ENCODE results near the gene ARRB1. TPM values are rescaled to one million over a fixed set of nuclear protein-coding genes. Genes with fewer than 3 reads are reported as not detected.

ARRB1 gene
- total RNA-seq, 2 donors from 2014 or later = 10.7 to 14.7 TPM

DNA sequence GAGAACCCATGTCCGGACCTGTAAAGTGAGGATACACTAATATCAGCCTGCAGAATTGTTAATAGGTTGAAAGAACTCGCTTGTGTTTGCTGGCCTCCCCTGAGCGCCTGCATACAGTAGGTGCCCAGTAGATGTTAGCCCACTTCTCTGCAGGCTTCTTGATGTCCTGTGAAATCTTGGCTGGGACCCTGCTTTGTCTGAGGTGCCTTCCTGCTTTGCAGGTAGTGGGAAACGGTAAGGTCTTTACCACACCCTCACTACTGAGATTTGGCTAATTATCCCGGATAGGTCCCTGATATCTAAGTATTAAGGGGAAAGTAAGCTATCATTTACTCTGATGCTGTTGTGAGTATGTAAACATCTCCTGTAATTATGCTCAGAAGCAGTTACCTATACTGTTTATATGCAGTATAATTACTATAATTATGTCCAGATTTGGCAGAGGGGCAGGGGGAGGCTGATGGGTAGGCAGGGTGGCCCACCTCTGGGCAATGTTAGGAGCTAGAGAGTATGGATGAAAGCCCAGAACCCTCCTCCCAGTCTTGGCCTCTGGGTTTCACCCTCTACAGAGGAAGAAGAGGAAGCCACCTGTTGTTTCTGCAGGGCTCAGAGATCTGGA lies 1.2 kb upstream of the ARRB1 start:
- ATAC-seq (replicated peaks) = no peak
- peak overlapping the region; percentile 81 for H3K27ac Mint-ChIP-seq
- H3K27me3 Mint-ChIP-seq = no peaks in the 10 kb centered on the region
- peaks cover 17% of the 10 kb centered on the region for H3K4me1 Mint-ChIP-seq
- H3K9me3 Mint-ChIP-seq = no peaks in the 10 kb centered on the region
- peak overlapping the region; percentile 89 for H3K4me3 Mint-ChIP-seq
- H3K36me3 Mint-ChIP-seq (ENCODE audit: low read depth) = no peaks in the 10 kb centered on the region

DNA sequence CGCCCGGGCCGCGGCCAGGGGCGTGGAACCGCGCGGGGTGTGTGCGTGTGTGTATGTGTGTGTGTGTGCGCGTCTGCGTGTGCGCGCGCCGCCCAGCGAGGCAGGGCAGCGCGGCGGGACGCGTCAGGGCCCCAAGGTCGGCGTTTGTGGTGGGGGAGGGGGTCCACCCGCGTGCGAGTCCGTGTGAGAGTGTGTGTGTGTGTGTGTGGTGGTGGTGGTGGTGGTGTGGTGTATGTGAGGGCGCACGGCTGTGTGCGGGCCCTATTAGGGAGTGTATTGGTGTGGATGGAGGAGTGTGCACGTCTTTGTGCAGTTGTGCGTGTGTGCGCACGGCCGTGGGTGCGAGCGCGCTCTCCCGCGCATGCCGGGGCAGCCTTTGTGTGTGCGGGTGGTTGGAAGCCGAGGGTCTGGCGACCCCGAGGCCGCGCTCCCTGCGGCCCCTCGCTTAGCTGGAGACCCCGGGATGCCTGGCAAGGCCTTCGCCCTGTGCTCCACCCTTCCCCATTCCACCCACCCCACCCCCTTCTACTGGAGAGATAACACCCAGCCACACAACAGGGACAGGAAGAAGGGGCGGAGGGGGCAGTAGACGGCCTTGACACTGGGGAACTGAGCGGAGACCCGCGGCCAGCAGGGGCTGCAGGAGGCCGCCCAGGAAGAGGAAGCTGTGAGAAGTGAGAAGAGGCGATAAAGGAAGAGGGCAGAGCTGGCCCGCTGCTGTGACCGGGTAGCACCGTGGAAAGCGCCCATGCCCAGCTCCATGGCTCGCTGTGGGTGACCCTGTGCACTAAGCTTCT lies 528 bp upstream of the ARRB1 start:
- no peaks in the 10 kb centered on the region for H3K9me3 Mint-ChIP-seq
- no peaks in the 10 kb centered on the region for H3K36me3 Mint-ChIP-seq (ENCODE audit: low read depth)
- peak overlapping the region; percentile 89 for H3K4me3 Mint-ChIP-seq
- H3K27me3 Mint-ChIP-seq = no peaks in the 10 kb centered on the region
- H3K27ac Mint-ChIP-seq = peak overlapping the region; percentile 81
- peak; percentile 74 for ATAC-seq (replicated peaks)
- peaks cover 17% of the 10 kb centered on the region for H3K4me1 Mint-ChIP-seq

DNA sequence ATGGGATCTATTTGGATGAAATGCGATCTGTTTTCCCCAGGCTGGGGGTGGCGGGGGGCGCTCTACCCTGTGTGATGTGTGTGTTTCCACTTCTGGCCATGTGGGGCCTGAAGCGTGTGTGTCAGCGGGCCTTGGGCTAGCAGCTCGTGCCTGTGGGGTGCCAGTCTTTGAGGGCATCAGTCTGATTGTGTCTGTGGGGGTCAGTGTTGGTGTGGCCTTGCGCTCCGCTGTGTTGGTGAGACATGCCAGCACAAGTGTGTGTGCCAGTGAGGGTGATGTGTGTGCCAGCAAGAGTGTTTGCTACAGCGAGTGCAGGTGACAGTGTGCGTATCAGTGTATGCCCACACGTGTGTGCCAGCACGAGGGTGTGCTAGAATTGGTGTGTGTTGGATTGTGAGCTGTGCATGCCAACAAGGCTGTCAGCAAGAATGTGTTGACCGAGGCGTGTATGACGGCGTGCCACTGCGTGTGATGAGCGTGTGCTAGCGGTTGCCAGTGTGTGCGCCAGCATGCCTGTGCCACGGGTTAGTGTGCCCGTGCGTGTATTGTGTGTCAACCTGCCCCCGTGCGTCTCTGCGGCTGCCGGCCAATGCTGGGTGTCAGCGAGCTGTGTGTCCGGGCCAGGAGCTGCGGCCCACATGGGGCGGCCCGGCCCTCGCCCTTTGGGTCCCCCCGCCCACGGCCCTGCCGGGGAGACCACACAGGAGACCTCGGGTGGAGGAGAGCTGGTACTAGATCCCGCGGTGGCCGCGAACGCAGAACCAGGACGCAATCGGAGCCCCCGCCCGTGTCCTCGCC lies 519 bp downstream of the ARRB1 start:
- peak; percentile 49 for ATAC-seq (replicated peaks)
- Mint-ChIP-seq H3K27ac (peak overlapping the region; percentile 77), H3K27me3 (no peaks in the 10 kb centered on the region), H3K9me3 (no peaks in the 10 kb centered on the region), H3K4me3 (peak overlapping the region; percentile 89), H3K36me3 (ENCODE audit: low read depth) (no peaks in the 10 kb centered on the region), H3K4me1 (peaks cover 24% of the 10 kb centered on the region)

DNA sequence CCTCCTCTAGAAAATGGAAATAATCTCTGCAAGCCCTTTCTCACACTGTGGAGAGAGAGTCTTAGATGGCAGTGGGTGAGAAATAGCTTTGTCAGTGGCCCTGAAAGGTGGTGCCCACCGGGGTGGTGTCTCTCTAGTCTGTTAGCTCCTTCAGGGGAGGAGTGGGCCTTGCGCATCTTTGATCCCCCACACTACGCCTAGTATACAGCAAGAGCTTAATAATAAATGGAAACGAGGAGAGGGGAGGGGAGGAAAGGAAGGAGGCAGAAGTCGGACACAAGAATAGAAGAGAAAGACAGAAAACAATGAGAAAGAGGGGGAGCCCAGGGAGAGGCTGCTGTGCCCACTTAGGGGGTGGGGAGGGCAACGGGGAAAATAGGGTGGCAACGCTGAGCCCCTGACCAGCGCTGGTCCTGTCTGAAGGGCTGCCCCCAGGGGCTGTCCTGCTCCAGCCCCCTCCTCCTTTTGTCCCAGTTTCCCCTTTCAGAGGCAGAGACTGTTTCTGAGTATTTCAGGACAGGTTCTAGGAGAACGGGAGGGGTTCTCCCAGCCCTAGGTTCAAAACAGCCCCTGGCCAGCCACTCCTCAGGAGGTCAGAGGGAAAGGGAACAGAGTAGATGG lies 1.2 kb downstream of the ARRB1 start:
- no peaks in the 10 kb centered on the region for H3K36me3 Mint-ChIP-seq (ENCODE audit: low read depth)
- peaks cover 27% of the 10 kb centered on the region for H3K4me1 Mint-ChIP-seq
- H3K4me3 Mint-ChIP-seq = peak overlapping the region; percentile 89
- no peaks in the 10 kb centered on the region for H3K27me3 Mint-ChIP-seq
- peak overlapping the region; percentile 77 for H3K27ac Mint-ChIP-seq
- H3K9me3 Mint-ChIP-seq = no peaks in the 10 kb centered on the region
- no peak for ATAC-seq (replicated peaks)

DNA sequence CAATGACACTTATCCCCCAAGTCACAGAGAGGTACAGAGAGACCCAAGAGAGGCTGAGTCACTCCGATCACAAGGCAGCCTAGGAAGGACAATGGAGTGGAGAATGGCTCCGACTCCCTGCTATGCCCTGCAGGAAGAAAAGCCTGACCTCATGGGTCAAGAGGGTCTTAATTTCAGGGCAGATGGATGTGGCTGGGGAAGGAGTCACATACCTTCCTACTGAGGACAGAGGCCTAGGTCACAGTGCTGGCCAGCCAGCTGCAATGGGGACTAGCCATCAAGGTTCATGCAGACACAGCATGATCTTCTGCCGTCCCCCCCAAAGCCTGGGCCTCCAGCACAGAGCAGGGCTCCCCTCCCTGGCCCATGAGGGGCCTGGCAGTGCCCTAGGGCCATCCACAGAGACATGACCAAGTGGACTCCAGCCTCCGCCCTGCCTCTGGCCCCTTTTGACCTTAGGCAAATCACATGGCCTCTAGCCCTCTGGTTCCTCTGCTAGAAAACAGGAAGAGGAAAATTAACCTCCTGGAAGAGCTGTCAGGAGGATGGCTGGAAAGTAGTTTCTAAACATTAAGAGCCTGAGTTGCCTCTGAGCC lies 1.8 kb downstream of the ARRB1 start:
- Mint-ChIP-seq H3K27me3 (no peaks in the 10 kb centered on the region), H3K9me3 (no peaks in the 10 kb centered on the region), H3K4me1 (peaks cover 27% of the 10 kb centered on the region), H3K27ac (peak overlapping the region; percentile 77), H3K36me3 (ENCODE audit: low read depth) (no peaks in the 10 kb centered on the region), H3K4me3 (peak overlapping the region; percentile 89)
- ATAC-seq (replicated peaks) = no peak

DNA sequence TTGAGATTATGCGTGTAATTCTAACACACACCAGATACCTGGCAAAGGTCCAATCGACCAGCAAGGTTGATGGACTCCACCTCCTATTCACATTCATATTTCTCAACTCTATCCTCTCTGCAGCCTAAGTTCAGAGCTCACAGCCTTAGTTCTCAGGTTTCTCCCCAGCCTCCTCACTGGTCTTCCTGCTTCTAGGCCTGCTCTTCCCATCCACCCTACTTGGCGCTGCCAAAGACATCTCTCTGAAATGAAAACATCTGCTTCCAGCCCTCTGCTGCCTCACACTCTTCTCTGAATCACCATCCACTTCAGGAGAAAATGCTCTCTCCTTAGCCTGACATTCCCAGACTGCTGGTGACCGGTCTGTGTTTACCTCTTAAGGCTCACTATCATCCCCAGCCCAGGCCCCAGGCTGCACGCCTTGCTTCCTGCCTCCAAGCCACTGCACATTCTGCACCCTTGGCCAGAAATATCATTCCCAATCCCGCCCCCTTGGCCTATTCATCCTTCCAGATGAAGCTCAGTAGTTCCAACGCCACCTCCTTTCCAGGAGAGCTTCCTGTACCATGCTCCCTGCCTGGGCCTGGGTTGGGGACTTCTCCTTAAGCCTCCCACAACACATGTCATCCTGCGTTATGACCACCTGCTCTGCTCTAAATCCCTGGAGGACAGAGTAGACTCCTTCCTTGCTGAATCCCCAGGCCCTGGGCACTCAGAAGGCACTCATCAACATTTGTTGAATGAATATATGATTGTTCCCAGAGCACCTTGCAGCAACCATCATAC lies 3.5 kb downstream of the ARRB1 start:
- Mint-ChIP-seq H3K27ac (peak overlapping the region; percentile 0), H3K36me3 (ENCODE audit: low read depth) (no peaks in the 10 kb centered on the region), H3K4me1 (peaks cover 32% of the 10 kb centered on the region), H3K9me3 (no peaks in the 10 kb centered on the region), H3K27me3 (no peaks in the 10 kb centered on the region), H3K4me3 (no peak overlapping the region)
- ATAC-seq (replicated peaks) = no peak

DNA sequence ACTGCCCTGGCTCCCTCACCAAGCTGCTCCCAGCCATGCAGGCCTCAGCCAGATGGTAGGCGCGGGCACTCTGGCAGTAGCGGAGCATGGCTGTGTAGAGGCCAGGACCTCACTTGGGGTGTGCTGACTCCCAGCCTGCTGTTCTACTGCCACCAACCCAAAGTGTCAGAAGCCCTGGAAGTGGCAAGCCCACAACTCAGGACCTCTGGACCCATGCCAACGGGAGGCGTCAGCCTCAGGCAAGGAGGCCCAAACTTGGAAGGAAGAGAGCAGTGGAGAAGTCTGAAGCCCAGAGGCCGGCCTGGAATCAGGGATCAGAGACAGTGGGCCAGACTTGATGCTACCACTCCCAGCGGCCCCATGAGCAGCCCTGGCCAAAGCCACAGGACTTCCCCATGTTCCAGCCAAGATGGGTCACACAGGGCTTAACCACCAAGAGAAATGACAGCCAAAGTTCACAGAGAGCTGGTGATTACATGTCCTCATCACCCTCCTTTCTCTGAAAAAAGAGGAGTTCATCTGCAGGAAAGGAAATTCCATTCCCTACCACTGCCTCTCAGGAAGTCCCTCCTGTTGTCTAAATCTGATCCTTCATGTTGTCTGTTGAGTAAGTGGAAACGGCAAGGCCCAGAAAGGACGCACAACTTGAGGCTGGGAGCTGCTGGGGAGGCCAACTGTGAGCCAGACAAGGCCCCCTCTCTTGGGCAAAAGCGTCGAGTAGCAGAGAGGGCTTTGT lies 4.4 kb downstream of the ARRB1 start:
- no peak for ATAC-seq (replicated peaks)
- Mint-ChIP-seq H3K4me3 (no peak overlapping the region), H3K4me1 (peaks cover 38% of the 10 kb centered on the region), H3K36me3 (ENCODE audit: low read depth) (no peaks in the 10 kb centered on the region), H3K9me3 (no peaks in the 10 kb centered on the region), H3K27me3 (no peaks in the 10 kb centered on the region), H3K27ac (peak overlapping the region; percentile 84)

DNA sequence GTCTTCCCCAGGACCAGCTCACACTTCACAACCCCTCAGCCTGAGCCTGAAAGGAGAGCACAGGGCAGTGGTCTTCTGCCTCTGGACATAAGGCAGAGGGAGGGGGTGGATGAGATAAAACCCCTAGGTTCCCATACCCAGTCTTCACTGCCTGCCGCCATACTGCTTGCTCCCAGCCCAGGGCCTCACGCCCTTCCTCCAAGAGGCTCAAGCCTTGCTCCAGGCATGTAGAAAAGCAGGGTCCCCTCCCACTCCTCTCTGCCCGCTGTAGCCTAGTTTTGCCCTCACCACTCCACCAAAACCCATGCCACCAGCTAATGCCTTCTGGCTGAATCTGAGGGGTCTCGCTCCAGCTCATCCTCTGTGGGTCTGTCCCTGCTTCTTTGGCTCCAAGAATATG lies 5.2 kb downstream of the ARRB1 start:
- Mint-ChIP-seq H3K27ac (peak overlapping the region; percentile 84), H3K4me1 (peaks cover 44% of the 10 kb centered on the region), H3K27me3 (no peaks in the 10 kb centered on the region), H3K9me3 (no peaks in the 10 kb centered on the region), H3K4me3 (no peak overlapping the region), H3K36me3 (ENCODE audit: low read depth) (no peaks in the 10 kb centered on the region)
- no peak for ATAC-seq (replicated peaks)

DNA sequence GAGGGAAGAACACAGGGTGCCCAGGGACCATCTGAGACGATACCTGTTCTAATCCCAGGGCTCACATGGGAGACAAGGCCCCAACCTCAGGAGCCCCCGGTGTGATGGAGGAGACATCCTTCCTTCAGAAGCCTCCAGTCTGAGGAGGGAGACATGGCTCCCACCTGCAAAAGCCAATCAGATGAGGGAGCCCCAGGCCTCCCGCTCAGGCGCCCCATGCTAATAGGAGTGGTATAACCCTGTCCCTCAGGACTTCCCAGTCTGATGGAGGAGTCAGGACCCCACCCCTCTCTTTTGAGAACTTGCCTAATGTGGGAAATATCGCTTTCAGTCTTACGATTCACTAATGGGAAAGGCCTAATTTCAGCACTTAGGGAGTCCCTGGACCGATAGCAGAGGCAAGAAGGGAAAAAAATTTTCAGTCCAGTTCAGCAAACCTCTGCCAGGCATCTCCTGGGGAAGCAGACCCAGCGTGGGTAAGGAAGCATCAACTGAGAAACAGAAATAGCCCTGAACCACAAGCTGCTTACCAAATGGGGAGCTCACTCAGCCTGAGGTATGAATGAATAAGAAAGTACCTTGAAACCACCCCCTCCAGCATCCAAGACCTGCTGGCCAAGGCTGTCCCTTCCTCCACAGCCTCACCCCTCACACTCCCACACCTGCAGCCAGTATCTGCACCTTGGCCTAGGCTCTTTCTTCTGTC lies 5.9 kb downstream of the ARRB1 start:
- no peaks in the 10 kb centered on the region for H3K27me3 Mint-ChIP-seq
- peaks cover 45% of the 10 kb centered on the region for H3K4me1 Mint-ChIP-seq
- H3K27ac Mint-ChIP-seq = peak overlapping the region; percentile 84
- peak overlapping the region; percentile 17 for H3K4me3 Mint-ChIP-seq
- no peaks in the 10 kb centered on the region for H3K36me3 Mint-ChIP-seq (ENCODE audit: low read depth)
- no peaks in the 10 kb centered on the region for H3K9me3 Mint-ChIP-seq
- ATAC-seq (replicated peaks) = peak; percentile 55

DNA sequence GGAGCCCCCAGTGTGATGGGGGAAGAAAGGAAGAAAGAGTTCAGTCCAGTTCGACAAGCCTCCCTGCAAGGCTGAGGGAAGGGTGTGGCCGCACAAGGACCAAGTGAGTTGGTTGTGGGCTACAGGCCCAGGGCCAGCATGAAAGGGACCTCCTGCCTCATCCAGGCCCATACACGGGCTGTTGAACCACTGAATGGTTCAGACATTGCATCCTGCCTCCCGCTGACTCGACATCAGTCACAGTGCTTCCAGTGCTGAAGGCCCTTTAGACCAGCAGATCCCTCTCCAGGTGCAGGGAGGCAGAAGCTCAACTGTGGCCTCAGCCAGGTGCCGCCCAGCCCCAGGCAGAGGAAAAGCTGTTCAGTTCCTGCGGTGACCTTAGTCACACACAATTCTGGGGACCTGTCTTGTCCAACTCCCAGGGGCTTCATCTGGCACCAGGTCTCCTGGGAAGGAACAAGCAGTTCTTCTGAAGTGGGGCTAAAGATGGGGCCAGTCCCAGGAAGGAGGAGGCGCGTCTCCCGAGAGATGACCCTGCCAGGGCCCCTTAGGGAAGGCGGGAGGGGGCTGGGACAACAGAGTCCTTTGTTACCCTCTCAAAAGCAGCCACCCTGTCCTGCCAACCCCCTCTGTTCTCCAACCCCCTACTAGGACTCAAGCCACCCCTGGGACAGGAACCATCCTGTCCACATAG lies 6.6 kb downstream of the ARRB1 start:
- peak overlapping the region; percentile 16 for H3K27ac Mint-ChIP-seq
- no peaks in the 10 kb centered on the region for H3K36me3 Mint-ChIP-seq (ENCODE audit: low read depth)
- no peak overlapping the region for H3K4me3 Mint-ChIP-seq
- no peaks in the 10 kb centered on the region for H3K27me3 Mint-ChIP-seq
- peaks cover 43% of the 10 kb centered on the region for H3K4me1 Mint-ChIP-seq
- no peaks in the 10 kb centered on the region for H3K9me3 Mint-ChIP-seq
- ATAC-seq (replicated peaks) = no peak

DNA sequence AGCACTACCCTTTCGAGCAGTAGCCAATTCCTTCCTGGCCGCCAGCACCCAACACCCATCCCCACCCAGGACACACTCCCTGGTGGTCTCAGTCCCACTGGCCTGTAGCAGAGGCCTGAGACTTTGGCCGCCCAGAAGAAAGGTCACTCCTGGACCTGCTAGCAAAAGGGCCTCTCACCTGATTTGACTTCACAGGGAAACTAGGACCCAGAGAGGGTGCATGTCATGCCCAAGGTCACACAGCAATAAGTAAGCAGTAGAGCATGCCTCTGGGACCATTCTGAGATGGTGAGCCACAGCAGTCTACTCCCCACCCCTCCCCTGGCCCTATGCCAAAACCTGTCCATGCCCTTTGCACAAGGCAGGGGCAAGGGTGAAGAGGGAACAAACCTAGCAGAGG lies 7.3 kb downstream of the ARRB1 start:
- ATAC-seq (replicated peaks) = no peak
- Mint-ChIP-seq H3K4me1 (peaks cover 49% of the 10 kb centered on the region), H3K27me3 (no peaks in the 10 kb centered on the region), H3K27ac (peak overlapping the region; percentile 16), H3K4me3 (no peak overlapping the region), H3K9me3 (no peaks in the 10 kb centered on the region), H3K36me3 (ENCODE audit: low read depth) (no peaks in the 10 kb centered on the region)
